GM10248 (cell line): ENCODE measurements around the gene RNASEH1.

Source experiments
- CTCF ChIA-PET: fragments of 300-600 bp; sonication (Branson Sonifier 250); formaldehyde crosslinking; extraction: SDS; loops from one replicate; lab custom pipeline; 2021; ENCODE audit warnings: antibody characterized with exemption; lab: Yijun Ruan, JAX
- POLR2A ChIA-PET: fragments of 350-650 bp; sonication (Branson Sonifier 250); formaldehyde crosslinking; extraction: SDS; loops from one replicate; lab custom pipeline; 2020; ENCODE audit warnings: antibody characterized with exemption; lab: Yijun Ruan, JAX
- DNase-seq: peaks from one replicate; pipeline ENCODE4 v3.0.0; 2012; ENCODE audit errors: extremely low spot score
- CTCF ChIP-seq: IDR thresholded peaks from 2 replicates; pipeline ENCODE4 v1.5.1; 2012; ENCODE audit warnings: mild to moderate bottlenecking, low read depth; ENCODE audit errors: extremely low read depth, missing control alignments, control extremely low read depth

RNASEH1 gene

GRCh38 chr2:3533836-3534235 lies 24.3 kb downstream of the RNASEH1 start:
- no peak for DNase-seq
- ChIA-PET CTCF (interaction anchor here (1.4 kb wide), 1 partner anchor 52 kb away, joined by 3 read pairs; no protein-coding TSS in a partner anchor), POLR2A (no interaction called here)
- no peak for TF ChIP-seq CTCF

- POLR2A ChIA-PET, result interaction anchor here (0.5 kb wide), 1 partner anchor 16 kb away, joined by 3 read pairs; no protein-coding TSS in a partner anchor
- DNase-seq, result no peak
- CTCF ChIA-PET, result interaction anchor here (0.9 to 1.4 kb wide), 3 partner anchors 10 to 109 kb away, joined by 3 to 4 read pairs (median 4); no protein-coding TSS in a partner anchor
- no peak for TF ChIP-seq CTCF
Observed at GRCh38 chr2:3532941-3533340, 25.2 kb downstream of the RNASEH1 start.

- no peak for TF ChIP-seq CTCF
- CTCF ChIA-PET, result no interaction called here
- DNase-seq, result no peak
- POLR2A ChIA-PET, result no interaction called here
Observed at GRCh38 chr2:3529316-3530025, 28.7 kb downstream of the RNASEH1 start.

- ChIA-PET CTCF (interaction anchor here (0.8 kb wide), 1 partner anchor 8 kb away, joined by 3 read pairs; the partner anchor contains the start of gene ADI1), POLR2A (no interaction called here)
- DNase-seq, result no peak
- no peak for TF ChIP-seq CTCF
Observed at GRCh38 chr2:3527886-3528785, 30.0 kb downstream of the RNASEH1 start.

- POLR2A ChIA-PET, result no interaction called here
- DNase-seq, result no peak
- no peak for TF ChIP-seq CTCF
- CTCF ChIA-PET, result interaction anchor here (0.6 to 0.8 kb wide), 2 partner anchors 12 to 28 kb away, joined by 3 read pairs; no protein-coding TSS in a partner anchor
Observed at GRCh38 chr2:3526871-3527270, 31.3 kb downstream of the RNASEH1 start.

GRCh38 chr2:3523551-3524041 lies 34.5 kb downstream of the RNASEH1 start:
- ChIA-PET POLR2A (no interaction called here), CTCF (interaction anchor here (1.0 to 1.6 kb wide), 2 partner anchors 12 to 62 kb away, joined by 3 to 6 read pairs; no protein-coding TSS in a partner anchor)
- no peak for DNase-seq
- TF ChIP-seq CTCF, result no peak
